IMR-90 (cell line): ENCODE measurements around the gene MAGI1. TPM values are rescaled to one million over a fixed set of nuclear protein-coding genes. Genes with fewer than 3 reads are reported as not detected.

Experiments
- ATAC-seq: fragments of 200-7000 bp; cut with Tn5 transposase; 2 replicates; pipeline ENCODE4 v1.9.1; 2020; ENCODE audit warnings: low read depth, mild to moderate bottlenecking, moderate library complexity
- BruUV-seq: library from RNA; stranded (reverse); fragments of 400-500 nt; replicated peaks from 2 replicates; lab custom pipeline; 2021; lab: Mats Ljungman, UMichigan
- CTCF ChIA-PET: fragments of 300-600 bp; formaldehyde crosslinking; extraction: SDS; loops from one replicate; lab custom pipeline; 2021; ENCODE audit warnings: antibody characterized with exemption; lab: Yijun Ruan, JAX
- POLR2A ChIA-PET: fragments of 300-600 bp; sonication (Branson Sonifier 250); formaldehyde crosslinking; loops from one replicate; lab custom pipeline; 2022; ENCODE audit warnings: antibody characterized with exemption; ENCODE audit not compliant: unreplicated experiment; lab: Charles Lee
- DNase-seq: peaks from one replicate; pipeline ENCODE4 v3.0.0; 2013
- H2AFZ ChIP-seq: replicated peaks from 2 replicates; pipeline ENCODE3; 2013; ENCODE audit warnings: low read length, mild to moderate bottlenecking; ENCODE audit not compliant: poor library complexity
- H2AK5ac ChIP-seq: 2 replicates; pipeline ENCODE4 v1.6.1; 2013; ENCODE audit warnings: low read depth, low read length, inconsistent platforms
- H2AK9ac ChIP-seq: replicated peaks from 2 replicates; pipeline ENCODE3; 2013; ENCODE audit warnings: mild to moderate bottlenecking, low read depth, low read length, moderate library complexity; ENCODE audit not compliant: poor library complexity
- H2BK120ac ChIP-seq: 2 replicates; pipeline ENCODE4 v1.6.1; 2013; ENCODE audit warnings: low read depth, low read length, inconsistent platforms
- H2BK15ac ChIP-seq: 3 replicates; pipeline ENCODE4 v1.6.1; 2013; ENCODE audit warnings: low read depth, low read length, inconsistent platforms
- H2BK20ac ChIP-seq: 2 replicates; pipeline ENCODE4 v1.6.1; 2013; ENCODE audit warnings: low read depth, mild to moderate bottlenecking, inconsistent platforms, low read length, moderate library complexity
- H2BK5ac ChIP-seq: 2 replicates; pipeline ENCODE4 v1.6.1; 2013; ENCODE audit warnings: mild to moderate bottlenecking, low read depth, low read length, inconsistent platforms; ENCODE audit not compliant: poor library complexity, severe bottlenecking
- H3K14ac ChIP-seq: replicated peaks from 2 replicates; pipeline ENCODE4 v1.6.1; 2013; ENCODE audit warnings: low read depth, low read length, inconsistent platforms
- H3K18ac ChIP-seq: 2 replicates; pipeline ENCODE4 v1.6.1; 2013; ENCODE audit warnings: low read depth, low read length, control low read depth
- H3K23ac ChIP-seq: 2 replicates; pipeline ENCODE4 v1.6.1; 2013; ENCODE audit warnings: low read depth, low read length, inconsistent platforms
- H3K27ac ChIP-seq: 2 replicates; pipeline ENCODE4 v1.5.1; 2013; ENCODE audit warnings: mild to moderate bottlenecking, control low read depth, low read length; ENCODE audit not compliant: insufficient read depth
- H3K27me3 ChIP-seq: 2 replicates; pipeline ENCODE4 v1.6.1; 2013; ENCODE audit warnings: low read length; ENCODE audit not compliant: control insufficient read depth, insufficient read depth
- H3K36me3 ChIP-seq: 2 replicates; pipeline ENCODE4 v1.6.1; 2013; ENCODE audit warnings: low read length, mixed read lengths; ENCODE audit not compliant: control insufficient read depth, insufficient read depth
- H3K4ac ChIP-seq: 2 replicates; pipeline ENCODE4 v1.6.1; 2013; ENCODE audit warnings: low read depth, low read length, inconsistent platforms
- H3K4me1 ChIP-seq: 2 replicates; pipeline ENCODE4 v1.6.1; 2013; ENCODE audit warnings: low read length, mixed read lengths; ENCODE audit not compliant: control insufficient read depth, insufficient read depth
- H3K4me2 ChIP-seq: 2 replicates; pipeline ENCODE4 v1.6.1; 2013; ENCODE audit warnings: low read depth, mild to moderate bottlenecking, control low read depth, low read length, moderate library complexity
- H3K4me3 ChIP-seq: 2 replicates; pipeline ENCODE4 v1.5.1; 2013; ENCODE audit warnings: low read depth, mild to moderate bottlenecking, control low read depth, low read length, moderate library complexity; ENCODE audit not compliant: insufficient read depth
- H3K56ac ChIP-seq: 2 replicates; pipeline ENCODE4 v1.6.1; 2013; ENCODE audit warnings: low read length, inconsistent platforms; ENCODE audit not compliant: insufficient read depth; ENCODE audit errors: extremely low read depth
- H3K79me1 ChIP-seq, 2 experiments: 2 replicates each; pipeline ENCODE4 v1.6.1; 2013; ENCODE audit warnings: low read length in 2 of 2, inconsistent platforms in 1 of 2, low read depth in 1 of 2
- H3K9ac ChIP-seq: 2 replicates; pipeline ENCODE4 v1.6.1; 2013; ENCODE audit warnings: low read depth, low read length, control low read depth
- H3K9me1 ChIP-seq: 2 replicates; pipeline ENCODE4 v1.6.1; 2013; ENCODE audit warnings: low read length, inconsistent platforms; ENCODE audit not compliant: insufficient read depth
- H3K9me3 ChIP-seq: 2 replicates; pipeline ENCODE4 v1.6.1; 2013; ENCODE audit warnings: low read length; ENCODE audit not compliant: control insufficient read depth, insufficient read depth
- H4K20me1 ChIP-seq: 2 replicates; pipeline ENCODE4 v1.6.1; 2013; ENCODE audit warnings: low read length, inconsistent platforms; ENCODE audit not compliant: insufficient read depth
- H4K5ac ChIP-seq: 2 replicates; pipeline ENCODE4 v1.6.1; 2013; ENCODE audit warnings: mild to moderate bottlenecking, low read depth, low read length, control low read depth
- H4K8ac ChIP-seq, 2 experiments: 2 replicates each; pipeline ENCODE4 v1.6.1; 2013; ENCODE audit warnings: low read depth in 2 of 2, low read length in 2 of 2, control low read depth in 1 of 2, inconsistent platforms in 1 of 2
- H4K91ac ChIP-seq: 2 replicates; pipeline ENCODE4 v1.6.1; 2013; ENCODE audit warnings: low read depth, low read length, inconsistent platforms; ENCODE audit not compliant: insufficient read depth
- CEBPB ChIP-seq: IDR thresholded peaks from 2 replicates; pipeline ENCODE4 v1.6.1; 2012; ENCODE audit warnings: low read depth, low read length, improper control_type of control experiment
- CHD1 ChIP-seq: IDR thresholded peaks from 2 replicates; pipeline ENCODE4 v1.6.1; 2012; ENCODE audit warnings: low read depth, low read length, improper control_type of control experiment
- ELK1 ChIP-seq: fragments of 150-350 bp; IDR thresholded peaks from 2 replicates; pipeline ENCODE4 v1.6.1; 2016; ENCODE audit warnings: low read depth, mild to moderate bottlenecking, low read length, moderate library complexity, borderline replicate concordance
- FOS ChIP-seq: fragments of 150-350 bp; IDR thresholded peaks from 2 replicates; pipeline ENCODE4 v1.6.1; 2016; ENCODE audit warnings: low read depth, low read length
- POLR2A ChIP-seq: IDR thresholded peaks from 2 replicates; pipeline ENCODE4 v1.6.1; 2012; ENCODE audit warnings: mild to moderate bottlenecking, low read depth, low read length
- RAD21 ChIP-seq: IDR thresholded peaks from 2 replicates; pipeline ENCODE4 v1.6.1; 2012; ENCODE audit warnings: low read length, improper control_type of control experiment
- RCOR1 ChIP-seq: IDR thresholded peaks from 2 replicates; pipeline ENCODE4 v1.6.1; 2012; ENCODE audit warnings: mild to moderate bottlenecking, low read length, improper control_type of control experiment; ENCODE audit not compliant: insufficient replicate concordance
- RFX5 ChIP-seq: IDR thresholded peaks from 2 replicates; pipeline ENCODE4 v1.8.0; 2012; ENCODE audit warnings: low read depth, mild to moderate bottlenecking, low read length, moderate library complexity
- USF2 ChIP-seq: fragments of 150-350 bp; IDR thresholded peaks from 2 replicates; pipeline ENCODE4 v1.6.1; 2017; ENCODE audit warnings: mild to moderate bottlenecking, antibody characterized with exemption, low read length, low read depth
- WGBS, 2 experiments: methylation state at CpG; one replicate each; pipeline versions ENCODE4 v1.1.5 to v1.1.7; 2013; ENCODE audit warnings: missing lambda C conversion rate in 2 of 2; ENCODE audit not compliant: insufficient read length in 1 of 2; ENCODE audit errors: extremely low coverage in 2 of 2; 5-methylcytosine and 5-hydroxymethylcytosine counted together
- dilution Hi-C: fragments of 300-500 bp; cut with HindIII; formaldehyde crosslinking; loops from one replicate; pipeline ENCODE4 v1.14.3; 2018; ENCODE audit warnings: low sequenced_read_pairs; ENCODE audit not compliant: unreplicated experiment
- in situ Hi-C: fragments of 300-500 bp; cut with MboI; formaldehyde crosslinking; loops from 3 replicates; pipeline ENCODE4 v1.14.3; 2019; ENCODE audit warnings: low sequenced_read_pairs, inconsistent platforms, mixed read lengths
- intact Hi-C: fragments of 100-400 bp; cut with micrococcal nuclease; formaldehyde crosslinking; loops from 2 replicates; pipeline ENCODE4 v1.10.0; 2022
- polyA plus RNA-seq, 3 experiments: library from polyadenylated mRNA; depleted of rRNA; stranded (reverse); fragments of >200 nt; gene quantifications; 2 replicates each; pipeline ENCODE4 v1.2.3, GENCODE V29; 2012; ENCODE audit warnings: low replicate concordance in 1 of 3
- total RNA-seq: library from RNA; depleted of rRNA; stranded (reverse); fragments of >200 nt; gene quantifications from 2 replicates; pipeline ENCODE4 v1.2.3, GENCODE V29; 2012

The MAGI1 gene
- total and polyA plus RNA-seq, 2 of the 4 experiments (the other 2 are of a cell fraction): 14.5 to 24.2 TPM

DNA sequence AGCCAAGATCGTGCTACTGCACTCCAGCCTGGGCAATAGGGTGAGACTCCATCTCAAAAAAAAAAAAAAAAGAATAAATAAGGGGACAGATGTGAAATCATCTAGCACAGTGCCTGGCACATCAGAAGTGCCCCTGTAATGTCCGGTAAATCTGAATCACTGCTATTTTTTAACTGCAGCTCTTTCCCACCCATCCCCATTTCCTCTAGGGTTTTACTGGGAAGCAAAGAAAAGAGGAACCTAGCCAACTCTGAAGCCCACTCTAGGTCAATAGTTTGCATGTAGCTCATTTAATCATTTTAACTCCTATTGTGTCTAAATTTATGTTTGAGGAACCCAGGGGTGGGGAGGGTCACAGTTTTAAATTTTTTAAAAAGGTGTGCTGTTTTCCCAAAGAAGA lies 26.0 kb downstream of the MAGI1 start:
- ChIA-PET CTCF (no interaction called here), POLR2A (no interaction called here)
- peaks cover 17% of the 10 kb centered on the region for H3K9me1 ChIP-seq
- H4K91ac ChIP-seq: no peak overlapping the region
- intact Hi-C loops (no loop called here), in situ Hi-C loops (no loop called here), dilution Hi-C loops (no loop called here)
- peaks cover 36% of the 10 kb centered on the region; the same call in 1 of the 2 replicates for H4K20me1 ChIP-seq
- no TSS peak for BruUV-seq
- H3K36me3 ChIP-seq: no peaks in the 10 kb centered on the region
- no peak overlapping the region for H2AK9ac ChIP-seq
- H3K23ac ChIP-seq: no peak overlapping the region
- H3K14ac ChIP-seq: no peak overlapping the region
- H3K4ac ChIP-seq: no peak overlapping the region
- WGBS, 2 experiments: no CpG with 5 or more reads among the region's 2 CpGs
- DNase-seq: no peak
- H3K79me1 ChIP-seq: peaks cover 45 to 62% of the 10 kb centered on the region in 2 experiments
- no peak overlapping the region for H2AK5ac ChIP-seq
- no peak overlapping the region for H2AFZ ChIP-seq
- H3K18ac ChIP-seq: no peak overlapping the region
- peaks cover 10% of the 10 kb centered on the region for H3K4me1 ChIP-seq
- H3K4me3 ChIP-seq: no peak overlapping the region
- no peak overlapping the region for H2BK20ac ChIP-seq
- no peak overlapping the region for H4K5ac ChIP-seq
- no peak overlapping the region for H2BK15ac ChIP-seq
- H4K8ac ChIP-seq: no peak overlapping the region
- no peak overlapping the region for H3K4me2 ChIP-seq
- no peak overlapping the region for H3K27ac ChIP-seq
- TF ChIP-seq RAD21 (no peak), CHD1 (no peak), CEBPB (no peak), FOS (no peak), USF2 (no peak), ELK1 (no peak), RCOR1 (no peak), RFX5 (no peak), POLR2A (no peak)
- no peak overlapping the region for H3K9ac ChIP-seq
- ATAC-seq: no peak
- no peak overlapping the region for H3K56ac ChIP-seq
- H3K27me3 ChIP-seq: no peaks in the 10 kb centered on the region
- no peaks in the 10 kb centered on the region for H3K9me3 ChIP-seq
- H2BK120ac ChIP-seq: no peak overlapping the region
- H2BK5ac ChIP-seq: no peak overlapping the region
